HEK293T (cell line): ENCODE results near the gene FNDC3B.

Source experiments
- ARNT ChIP-seq: fragments of 450-650 bp; IDR thresholded peaks from 2 replicates; pipeline ENCODE4 v1.6.1; 2017; ENCODE audit warnings: mild to moderate bottlenecking
- BHLHE40 ChIP-seq: fragments of 450-650 bp; IDR thresholded peaks from 2 replicates; pipeline ENCODE4 v1.6.1; 2016; ENCODE audit warnings: mild to moderate bottlenecking, moderate library complexity, borderline replicate concordance
- CTBP1 ChIP-seq: fragments of 450-650 bp; IDR thresholded peaks from 2 replicates; pipeline ENCODE4 v1.6.1; 2016; ENCODE audit warnings: borderline replicate concordance
- FOXK2 ChIP-seq: fragments of 450-650 bp; IDR thresholded peaks from 2 replicates; pipeline ENCODE4 v1.6.1; 2016; ENCODE audit warnings: mild to moderate bottlenecking
- FOXM1 ChIP-seq: fragments of 450-650 bp; IDR thresholded peaks from 2 replicates; pipeline ENCODE4 v1.6.1; 2017; ENCODE audit warnings: mild to moderate bottlenecking, borderline replicate concordance
- LEF1 ChIP-seq: fragments of 450-650 bp; IDR thresholded peaks from 2 replicates; pipeline ENCODE4 v1.6.1; 2017; ENCODE audit warnings: mild to moderate bottlenecking, borderline replicate concordance
- SP1 ChIP-seq: fragments of 450-650 bp; IDR thresholded peaks from 2 replicates; pipeline ENCODE4 v1.6.1; 2017
- SUZ12 ChIP-seq: fragments of 450-650 bp; IDR thresholded peaks from 2 replicates; pipeline ENCODE4 v1.6.1; 2016; ENCODE audit warnings: mild to moderate bottlenecking
- TARDBP ChIP-seq: fragments of 450-650 bp; IDR thresholded peaks from 2 replicates; pipeline ENCODE4 v1.6.1; 2016

GRCh38 chr3:172112734-172113120 lies 73.3 kb downstream of the FNDC3B start:
- TF ChIP-seq SP1 = no peak
- no peak for TF ChIP-seq SUZ12
- TF ChIP-seq BHLHE40 = no peak
- no peak for TF ChIP-seq FOXM1
- TF ChIP-seq FOXK2 = no peak
- no peak for TF ChIP-seq CTBP1
- no peak for TF ChIP-seq LEF1
- TF ChIP-seq TARDBP = no peak
- no peak for TF ChIP-seq ARNT
